PFSK-1 (cell line): ENCODE data around the gene MFSD2A. TPM values are rescaled to one million over a fixed set of nuclear protein-coding genes. Genes with fewer than 3 reads are reported as not detected.
A peak's percentile ranks its signal among the peaks of the same experiment; 100 is the strongest.

Experiments
- FOXP2 ChIP-seq: optimal IDR thresholded peaks from 2 replicates; pipeline ENCODE3; 2011; ENCODE audit warnings: borderline replicate concordance, control low read depth, inconsistent platforms; ENCODE audit not compliant: insufficient read depth; ENCODE audit errors: extremely low read length, extremely low read depth
- POLR2AphosphoS5 ChIP-seq: IDR thresholded peaks from 2 replicates; pipeline ENCODE4 v1.6.1; 2012; ENCODE audit warnings: low read depth, mild to moderate bottlenecking, control low read depth, low read length, moderate library complexity
- REST ChIP-seq, 2 experiments: IDR thresholded peaks; 2 replicates each; pipeline versions ENCODE4 v1.6.1 to v1.8.0; 2011 to 2012; ENCODE audit warnings: low read depth in 2 of 2, low read length in 2 of 2, control low read depth in 1 of 2, inconsistent platforms in 1 of 2, mild to moderate bottlenecking in 1 of 2, moderate library complexity in 1 of 2; ENCODE audit not compliant: insufficient read depth in 1 of 2
- SIN3A ChIP-seq: IDR thresholded peaks from 2 replicates; pipeline ENCODE4 v1.6.1; 2012; ENCODE audit warnings: mild to moderate bottlenecking, low read length, moderate library complexity, borderline replicate concordance; ENCODE audit not compliant: insufficient read depth
- TAF1 ChIP-seq: IDR thresholded peaks from 2 replicates; pipeline ENCODE4 v1.6.1; 2012; ENCODE audit warnings: low read length, control low read depth, borderline replicate concordance; ENCODE audit not compliant: insufficient read depth
- polyA plus RNA-seq: library from polyadenylated mRNA; unstranded; fragments of >200 nt; gene quantifications from one replicate; pipeline ENCODE4 v1.2.1, GENCODE V29; 2012; ENCODE audit warnings: low read depth, missing spikeins; ENCODE audit not compliant: insufficient read length

The MFSD2A gene
- polyA plus RNA-seq = 43.9 TPM

- TF ChIP-seq FOXP2 (peak; percentile 60), POLR2AphosphoS5 (peak; percentile 80), TAF1 (peak; percentile 70; the same call in 1 of the 2 replicates), REST (IDR thresholded peaks at IDR 0.05; ENCODE audit: insufficient read depth in 1 of 2, low read depth in 2 of 2, low read length in 2 of 2) (0 out of 4 replicates have a peak, but pooled peaks of 1 of the 2 experiments have one; percentile 12), SIN3A (peak; percentile 93; the same call in 1 of the 2 replicates)
Observed at GRCh38 chr1:39954870-39955546, at the start of gene MFSD2A. Gene MFSD2A, plus strand, starts transcription at chr1:39955145. Its CDS starts 148 bp downstream, at chr1:39955293.

- TF ChIP-seq SIN3A (no peak), REST (IDR thresholded peaks at IDR 0.05; ENCODE audit: insufficient read depth in 1 of 2, low read depth in 2 of 2, low read length in 2 of 2) (no peak), FOXP2 (no peak), POLR2AphosphoS5 (no peak), TAF1 (no peak)
Observed at GRCh38 chr1:39905172-39905571, 49.8 kb upstream of the MFSD2A start.

- TF ChIP-seq SIN3A (no peak), TAF1 (no peak), REST (IDR thresholded peaks at IDR 0.05; ENCODE audit: insufficient read depth in 1 of 2, low read depth in 2 of 2, low read length in 2 of 2) (no peak), POLR2AphosphoS5 (no peak), FOXP2 (no peak)
Observed at GRCh38 chr1:39907528-39908453, 47.2 kb upstream of the MFSD2A start.

- no peak for TF ChIP-seq TAF1
- no peak for TF ChIP-seq REST (IDR thresholded peaks at IDR 0.05; ENCODE audit: insufficient read depth in 1 of 2, low read depth in 2 of 2, low read length in 2 of 2)
- TF ChIP-seq POLR2AphosphoS5 = no peak
- no peak for TF ChIP-seq SIN3A
- no peak for TF ChIP-seq FOXP2
Observed at GRCh38 chr1:39908534-39908933, 46.4 kb upstream of the MFSD2A start.
